SK-N-SH (cell line): ENCODE measurements around the gene CCDC88B. TPM values are rescaled to one million over a fixed set of nuclear protein-coding genes. Genes with fewer than 3 reads are reported as not detected.

Experiments used
- CTCF ChIA-PET: fragments of 300-600, 350-600 bp; formaldehyde crosslinking; extraction: SDS; loops from one replicate; lab custom pipeline; 2021; lab: Yijun Ruan, JAX
- POLR2A ChIA-PET: fragments of 350-600 bp; sonication (Branson Sonifier 250); formaldehyde crosslinking; extraction: SDS; loops from one replicate; lab custom pipeline; 2020; ENCODE audit warnings: antibody characterized with exemption, inconsistent platforms; lab: Yijun Ruan, JAX
- DNase-seq: peaks from one replicate; pipeline ENCODE4 v3.0.0; 2012
- H2AFZ ChIP-seq: fragments of 200-600 bp; sonication (generic); 2 replicates; pipeline ENCODE4 v1.8.1; 2016; ENCODE audit warnings: antibody characterized with exemption, mild to moderate bottlenecking, low read depth
- H3F3A ChIP-seq: fragments of 200-600 bp; sonication (generic); replicated peaks from 2 replicates; pipeline ENCODE3; 2016; ENCODE audit warnings: antibody characterized with exemption, mild to moderate bottlenecking; ENCODE audit not compliant: insufficient read depth
- H3K27ac ChIP-seq, 2 experiments: fragments of 200-500 bp in 1 of 2; fragments of 200-600 bp in 1 of 2; sonication (Bioruptor generic) in 1 of 2; sonication (generic), shearing (Covaris generic) in 1 of 2; 2 replicates each; pipeline versions ENCODE4 v1.5.1 to v1.6.1; 2014 to 2016; ENCODE audit warnings: low read depth in 2 of 2, inconsistent platforms in 1 of 2, low read length in 1 of 2, mild to moderate bottlenecking in 1 of 2, mixed read lengths in 1 of 2
- H3K27me3 ChIP-seq: fragments of 200-600 bp; sonication (generic), shearing (Covaris generic); 2 replicates; pipeline ENCODE4 v1.6.1; 2016; ENCODE audit warnings: mixed run types; ENCODE audit not compliant: insufficient read depth
- H3K36me3 ChIP-seq, 2 experiments: fragments of 200-500 bp in 1 of 2; fragments of 200-600 bp in 1 of 2; sonication (Bioruptor generic) in 1 of 2; sonication (generic) in 1 of 2; replicated peaks in 1 of 2; 2 replicates each; pipeline versions ENCODE3 to v1.5.1; 2014 to 2016; ENCODE audit warnings: low read length in 1 of 2, mild to moderate bottlenecking in 1 of 2; ENCODE audit not compliant: insufficient read depth in 2 of 2, control insufficient read depth in 1 of 2
- H3K4me1 ChIP-seq, 2 experiments: fragments of 200-500 bp in 1 of 2; fragments of 200-600 bp in 1 of 2; sonication (Bioruptor generic) in 1 of 2; sonication (generic), shearing (Covaris generic) in 1 of 2; 2 replicates each; pipeline versions ENCODE4 v1.5.1 to v1.6.1; 2014 to 2016; ENCODE audit warnings: low read depth in 1 of 2, low read length in 1 of 2, mixed run types in 1 of 2; ENCODE audit not compliant: insufficient read depth in 2 of 2, control insufficient read depth in 1 of 2
- H3K4me2 ChIP-seq: fragments of 200-600 bp; sonication (generic), shearing (Covaris generic); 2 replicates; pipeline ENCODE4 v1.6.1; 2017; ENCODE audit warnings: mixed run types
- H3K4me3 ChIP-seq, 2 experiments: fragments of 200-500 bp in 1 of 2; fragments of 200-600 bp in 1 of 2; sonication (Bioruptor generic) in 1 of 2; sonication (generic), shearing (Covaris generic) in 1 of 2; 2 replicates each; pipeline versions ENCODE4 v1.5.1 to v1.8.1; 2014 to 2016; ENCODE audit warnings: low read depth in 2 of 2, inconsistent platforms in 1 of 2, low read length in 1 of 2, mild to moderate bottlenecking in 1 of 2, mixed read lengths in 1 of 2, moderate library complexity in 1 of 2
- H3K79me2 ChIP-seq: fragments of 200-600 bp; sonication (generic); 2 replicates; pipeline ENCODE4 v1.8.1; 2017; ENCODE audit warnings: mild to moderate bottlenecking; ENCODE audit not compliant: insufficient read depth
- H3K9ac ChIP-seq: fragments of 200-600 bp; sonication (generic); 2 replicates; pipeline ENCODE4 v1.6.1; 2017; ENCODE audit warnings: mixed run types
- H3K9me2 ChIP-seq: fragments of 200-600 bp; sonication (generic); 2 replicates; pipeline ENCODE4 v1.6.1; 2017; ENCODE audit warnings: mixed run types
- H3K9me3 ChIP-seq: fragments of 200-600 bp; sonication (generic); 2 replicates; pipeline ENCODE4 v1.6.1; 2017; ENCODE audit warnings: mixed run types, mild to moderate bottlenecking, moderate library complexity
- H4K20me1 ChIP-seq: fragments of 200-600 bp; sonication (generic); 2 replicates; pipeline ENCODE4 v1.6.1; 2017; ENCODE audit warnings: mild to moderate bottlenecking, mixed run types; ENCODE audit not compliant: insufficient read depth
- ELF1 ChIP-seq: IDR thresholded peaks from 2 replicates; pipeline ENCODE4 v1.4.0; 2012
- FOXJ3 ChIP-seq: sonication (generic); formaldehyde crosslinking; IDR thresholded peaks from 2 replicates; pipeline ENCODE4 v1.5.1; 2020; ENCODE audit warnings: mild to moderate bottlenecking, missing genetic modification reagents
- GATA2 ChIP-seq: sonication (generic); formaldehyde crosslinking; IDR thresholded peaks from 2 replicates; pipeline ENCODE4 v1.5.0; 2020; ENCODE audit warnings: mild to moderate bottlenecking, missing genetic modification reagents
- JUND ChIP-seq: IDR thresholded peaks from 2 replicates; pipeline ENCODE4 v1.4.0; 2012
- MAX ChIP-seq: IDR thresholded peaks from 2 replicates; pipeline ENCODE4 v1.4.0; 2012; ENCODE audit warnings: low read depth
- MEF2A ChIP-seq: IDR thresholded peaks from 2 replicates; pipeline ENCODE4 v1.4.0; 2012; ENCODE audit warnings: low read depth, borderline replicate concordance
- MXI1 ChIP-seq: IDR thresholded peaks from 2 replicates; pipeline ENCODE4 v1.6.1; 2012; ENCODE audit warnings: mild to moderate bottlenecking, low read depth, low read length, improper control_type of control experiment
- NFIC ChIP-seq: IDR thresholded peaks from 2 replicates; pipeline ENCODE4 v1.4.0; 2012; ENCODE audit warnings: borderline replicate concordance
- NRF1 ChIP-seq: IDR thresholded peaks from 2 replicates; pipeline ENCODE4 v1.6.1; 2012; ENCODE audit warnings: low read depth, mild to moderate bottlenecking, low read length
- POLR2AphosphoS5 ChIP-seq: IDR thresholded peaks from 2 replicates; pipeline ENCODE4 v1.6.1; 2012; ENCODE audit warnings: low read depth, low read length
- RAD21 ChIP-seq: IDR thresholded peaks from 2 replicates; pipeline ENCODE4 v1.6.1; 2012; ENCODE audit warnings: mild to moderate bottlenecking, low read length
- RFX5 ChIP-seq: IDR thresholded peaks from 2 replicates; pipeline ENCODE4 v1.6.1; 2012; ENCODE audit warnings: mild to moderate bottlenecking, improper control_type of control experiment, low read length
- RXRA ChIP-seq: IDR thresholded peaks from 2 replicates; pipeline ENCODE4 v1.4.0; 2012; ENCODE audit warnings: low read depth, mild to moderate bottlenecking, borderline replicate concordance
- TAF1 ChIP-seq: IDR thresholded peaks from 2 replicates; pipeline ENCODE4 v1.6.1; 2012; ENCODE audit warnings: low read depth, mild to moderate bottlenecking, low read length, moderate library complexity, borderline replicate concordance
- TCF12 ChIP-seq: IDR thresholded peaks from 2 replicates; pipeline ENCODE4 v1.4.0; 2012
- USF1 ChIP-seq: IDR thresholded peaks from 2 replicates; pipeline ENCODE4 v1.4.0; 2012; ENCODE audit warnings: low read depth, borderline replicate concordance
- USF2 ChIP-seq: fragments of 150-350 bp; IDR thresholded peaks from 2 replicates; pipeline ENCODE4 v1.6.1; 2017; ENCODE audit warnings: antibody characterized with exemption, low read length, low read depth, borderline replicate concordance
- ZBTB33 ChIP-seq: IDR thresholded peaks from 2 replicates; pipeline ENCODE4 v1.4.0; 2012; ENCODE audit warnings: low read depth, borderline replicate concordance
- WGBS: methylation state at CpG from one replicate; pipeline ENCODE4 v1.1.6; 2017; ENCODE audit warnings: low lambda C conversion rate; 5-methylcytosine and 5-hydroxymethylcytosine counted together
- polyA plus RNA-seq, 3 experiments: library from polyadenylated mRNA; depleted of rRNA; stranded (reverse); fragments of >200 nt; gene quantifications; 2 replicates each; pipeline ENCODE4 v1.2.3, GENCODE V29; 2012

Gene CCDC88B
- polyA plus RNA-seq, 1 of the 3 experiments (the other 2 are of a cell fraction): 3.4 TPM

DNA sequence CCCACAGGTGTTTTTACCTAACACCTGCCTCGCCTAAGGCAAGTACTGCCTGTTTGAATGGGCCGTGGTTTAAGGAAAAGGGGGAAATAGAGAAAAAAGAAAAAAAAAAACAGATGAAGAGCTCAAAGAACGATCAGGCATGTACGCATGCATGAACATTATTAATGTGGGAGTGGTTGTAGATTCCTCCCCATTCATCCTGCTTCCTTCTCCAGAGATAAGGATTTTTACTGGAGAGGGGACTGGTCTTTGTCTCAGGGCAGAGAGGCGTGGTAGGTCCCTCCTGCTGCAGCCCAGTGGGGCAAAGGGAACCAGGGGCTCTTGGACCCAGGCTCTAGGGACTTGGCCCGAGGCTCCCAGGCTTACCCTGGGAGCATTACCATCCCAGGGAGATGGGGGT is 42.0 kb downstream of the CCDC88B start:
- Histone ChIP-seq H2AFZ (no peak overlapping the region), H3K9me2 (no peaks in the 10 kb centered on the region), H3K9me3 (no peaks in the 10 kb centered on the region), H3K4me1 (no peaks in the 10 kb centered on the region; a peak in 1 of 4 replicates), H3F3A (no peaks in the 10 kb centered on the region), H3K79me2 (no peaks in the 10 kb centered on the region), H3K36me3 (no peaks in the 10 kb centered on the region)
- POLR2A ChIA-PET: no interaction called here
- DNase-seq: no peak
- TF ChIP-seq MAX: no peak
- no peak for TF ChIP-seq ELF1
- no peak for TF ChIP-seq MXI1
- TF ChIP-seq NRF1: no peak
- no peak for TF ChIP-seq JUND
- no peak for TF ChIP-seq TAF1
- no peak for TF ChIP-seq FOXJ3 (CRISPR knock-in tag)
- TF ChIP-seq, all 33 proteins: peak for 0
- Histone ChIP-seq H3K4me2 (no peak overlapping the region), H3K9ac (no peak overlapping the region), H3K4me3 (no peak overlapping the region), H3K27ac (no peak overlapping the region), H3K27me3 (no peaks in the 10 kb centered on the region), H4K20me1 (no peaks in the 10 kb centered on the region)
- CTCF ChIA-PET: no interaction called here
- WGBS: 71% methylated on average over 6 of the region's 6 CpGs

GRCh38 chr11:64382586-64382985 is 42.6 kb downstream of the CCDC88B start:
- Histone ChIP-seq H3K4me1 (no peaks in the 10 kb centered on the region; a peak in 1 of 4 replicates), H2AFZ (no peak overlapping the region), H3K79me2 (no peaks in the 10 kb centered on the region), H3K4me2 (no peak overlapping the region), H3K27me3 (no peaks in the 10 kb centered on the region), H3K9ac (no peak overlapping the region), H3K9me2 (no peaks in the 10 kb centered on the region), H3K27ac (no peak overlapping the region), H3K36me3 (no peaks in the 10 kb centered on the region), H3K9me3 (no peaks in the 10 kb centered on the region), H3F3A (no peaks in the 10 kb centered on the region), H3K4me3 (no peak overlapping the region), H4K20me1 (no peaks in the 10 kb centered on the region)
- no peak for DNase-seq
- WGBS: 73% methylated on average over 8 of the region's 8 CpGs
- ChIA-PET CTCF (no interaction called here), POLR2A (no interaction called here)
- TF ChIP-seq USF1: no peak

GRCh38 chr11:64383580-64383979 is 43.6 kb downstream of the CCDC88B start:
- WGBS: 80% methylated on average over 1 of the region's 2 CpGs
- CTCF ChIA-PET: interaction anchor here (1.4 kb wide), 1 partner anchor 305 kb away, joined by 3 read pairs; no protein-coding TSS in a partner anchor
- TF ChIP-seq USF2: no peak
- TF ChIP-seq NFIC: no peak
- no peak for TF ChIP-seq RXRA
- TF ChIP-seq MEF2A: no peak
- no peak for TF ChIP-seq POLR2AphosphoS5
- no peak for TF ChIP-seq USF1
- no peak for TF ChIP-seq NRF1
- no peak for TF ChIP-seq RFX5
- TF ChIP-seq RAD21: no peak
- no peak for TF ChIP-seq TCF12
- no peak for TF ChIP-seq ZBTB33
- TF ChIP-seq GATA2 (CRISPR knock-in tag): no peak

More at GRCh38 chr11:64383580-64383979, 43.6 kb downstream of the CCDC88B start:
- Histone ChIP-seq H3K4me2 (no peak overlapping the region), H3K79me2 (no peaks in the 10 kb centered on the region), H4K20me1 (no peaks in the 10 kb centered on the region), H3K9ac (no peak overlapping the region), H3K4me3 (no peak overlapping the region), H3F3A (no peaks in the 10 kb centered on the region), H3K9me2 (no peaks in the 10 kb centered on the region), H3K27me3 (no peaks in the 10 kb centered on the region), H2AFZ (no peak overlapping the region), H3K4me1 (no peaks in the 10 kb centered on the region; a peak in 1 of 4 replicates), H3K27ac (no peak overlapping the region), H3K9me3 (no peaks in the 10 kb centered on the region), H3K36me3 (no peaks in the 10 kb centered on the region)
- no peak for DNase-seq
- POLR2A ChIA-PET: interaction anchor here (1.0 kb wide), 1 partner anchor 11 kb away, joined by 3 read pairs; no protein-coding TSS in a partner anchor
